WTC11 (cell line): ENCODE results near the gene MAOA. TPM values are rescaled to one million over a fixed set of nuclear protein-coding genes. Genes with fewer than 3 reads are reported as not detected.

Source experiments
- ATAC-seq: fragments of 200-7000 bp; cut with Tn5 transposase; 2 replicates; pipeline ENCODE4 v1.10.0; 2021; ENCODE audit warnings: mild to moderate bottlenecking, moderate library complexity
- CTCF ChIA-PET: fragments of 300-600 bp; sonication (Branson Sonifier 250); formaldehyde crosslinking; loops from one replicate; lab custom pipeline; 2021; ENCODE audit warnings: antibody characterized with exemption; lab: Charles Lee
- POLR2A ChIA-PET: fragments of 350-600 bp; sonication (Branson Sonifier 250); formaldehyde crosslinking; loops from one replicate; lab custom pipeline; 2021; ENCODE audit warnings: antibody characterized with exemption; lab: Charles Lee
- DNase-seq: peaks from one replicate; pipeline ENCODE4 v3.0.0; 2021; ENCODE audit warnings: low spot score
- H3K27ac Mint-ChIP-seq: 2 replicates; pipeline ENCODE4 v1.8.0; 2021; ENCODE audit warnings: mixed read lengths
- H3K27me3 Mint-ChIP-seq: 2 replicates; pipeline ENCODE4 v1.8.0; 2021; ENCODE audit warnings: low read depth, mild to moderate bottlenecking, moderate library complexity, mixed read lengths
- H3K36me3 Mint-ChIP-seq: 2 replicates; pipeline ENCODE4 v1.8.0; 2021; ENCODE audit warnings: mixed read lengths
- H3K4me1 Mint-ChIP-seq: 2 replicates; pipeline ENCODE4 v1.8.0; 2022; ENCODE audit warnings: mixed read lengths
- H3K4me3 Mint-ChIP-seq: 2 replicates; pipeline ENCODE4 v1.8.0; 2021; ENCODE audit warnings: mild to moderate bottlenecking, moderate library complexity, mixed read lengths
- H3K9me3 Mint-ChIP-seq: 2 replicates; pipeline ENCODE4 v1.8.0; 2021; ENCODE audit warnings: mixed read lengths
- CREB1 ChIP-seq: sonication (generic); formaldehyde crosslinking; IDR thresholded peaks from 2 replicates; pipeline ENCODE4 v1.8.0; 2023; ENCODE audit warnings: mild to moderate bottlenecking, missing genetic modification reagents
- EMX1 ChIP-seq: fragments of 250-450 bp; sonication (Bioruptor Pico); IDR thresholded peaks from 2 replicates; pipeline ENCODE4 v1.8.0; 2021; ENCODE audit warnings: mild to moderate bottlenecking
- MXD4 ChIP-seq: fragments of 250-450 bp; sonication (Bioruptor Pico); IDR thresholded peaks from 2 replicates; pipeline ENCODE4 v1.8.0; 2021; ENCODE audit warnings: mild to moderate bottlenecking, moderate library complexity, borderline replicate concordance
- TEAD4 ChIP-seq: sonication (generic); formaldehyde crosslinking; IDR thresholded peaks from 2 replicates; pipeline ENCODE4 v1.8.0; 2022; ENCODE audit warnings: mild to moderate bottlenecking, missing genetic modification reagents
- TP53 ChIP-seq: sonication (generic); formaldehyde crosslinking; IDR thresholded peaks from 2 replicates; pipeline ENCODE4 v1.8.1; 2023; ENCODE audit warnings: mild to moderate bottlenecking, missing genetic modification reagents
- total RNA-seq: library from RNA; stranded (reverse); gene quantifications from 3 replicates; pipeline ENCODE4 v1.2.3, GENCODE V29; 2021
- TF ChIP-seq, protein P1 (sequence below): sonication (generic); formaldehyde crosslinking; IDR thresholded peaks from 2 replicates; pipeline ENCODE4 v1.8.1; 2022; ENCODE audit warnings: missing genetic modification reagents, borderline replicate concordance
- TF ChIP-seq, protein P2 (sequence below): sonication (generic); formaldehyde crosslinking; IDR thresholded peaks from 2 replicates; pipeline ENCODE4 v1.8.1; 2022; ENCODE audit warnings: mild to moderate bottlenecking, moderate library complexity, missing genetic modification reagents
- TF ChIP-seq, protein P3 (sequence below): sonication (generic); formaldehyde crosslinking; IDR thresholded peaks from 2 replicates; pipeline ENCODE4 v1.8.0; 2023; ENCODE audit warnings: mild to moderate bottlenecking, missing genetic modification reagents
- TF ChIP-seq, protein P4 (sequence below): sonication (generic); formaldehyde crosslinking; IDR thresholded peaks from 2 replicates; pipeline ENCODE4 v1.8.1; 2022; ENCODE audit warnings: low read depth, missing genetic modification reagents, borderline replicate concordance
- TF ChIP-seq, protein P5 (sequence below): sonication (generic); formaldehyde crosslinking; IDR thresholded peaks from 2 replicates; pipeline ENCODE4 v1.8.1; 2022; ENCODE audit warnings: mild to moderate bottlenecking, missing genetic modification reagents, moderate library complexity, borderline replicate concordance
- TF ChIP-seq, protein P6 (sequence below): sonication (generic); formaldehyde crosslinking; IDR thresholded peaks from 2 replicates; pipeline ENCODE4 v1.8.0; 2022; ENCODE audit warnings: mild to moderate bottlenecking, missing genetic modification reagents

Gene MAOA
- total RNA-seq, 1 experiment from 2014 or later = 6.0 TPM

DNA sequence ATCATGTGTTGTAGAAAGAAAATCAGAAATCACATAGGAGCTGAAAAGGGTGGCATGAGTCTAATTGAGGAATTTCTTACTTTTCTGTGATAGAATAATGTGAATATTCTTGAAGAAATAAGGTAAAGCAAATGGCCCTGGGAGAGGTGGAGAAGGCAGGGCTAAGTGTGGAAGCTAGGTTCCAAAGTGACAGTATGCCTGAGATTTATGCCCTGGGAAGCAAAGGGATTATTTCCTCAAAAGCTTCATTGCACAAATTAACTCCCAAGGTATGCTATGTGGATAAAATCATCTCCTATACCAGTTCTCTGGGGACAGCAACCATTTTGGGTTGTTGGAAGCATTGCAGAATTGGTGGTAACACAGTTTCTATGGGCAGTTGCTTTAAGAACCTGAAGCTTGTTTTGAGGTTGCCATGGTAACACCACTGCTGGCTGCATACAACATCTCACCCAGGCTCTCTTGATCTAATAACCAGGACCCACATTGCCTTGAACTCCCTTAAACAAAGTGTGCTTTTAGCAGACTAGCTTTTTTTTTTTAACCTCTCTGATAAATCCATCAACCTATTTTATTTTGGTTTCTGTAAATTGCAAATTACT is 21.0 kb downstream of the MAOA start:
- H3K9me3 Mint-ChIP-seq = peaks cover 4% of the 10 kb centered on the region; the same call in 1 of the 2 replicates

DNA sequence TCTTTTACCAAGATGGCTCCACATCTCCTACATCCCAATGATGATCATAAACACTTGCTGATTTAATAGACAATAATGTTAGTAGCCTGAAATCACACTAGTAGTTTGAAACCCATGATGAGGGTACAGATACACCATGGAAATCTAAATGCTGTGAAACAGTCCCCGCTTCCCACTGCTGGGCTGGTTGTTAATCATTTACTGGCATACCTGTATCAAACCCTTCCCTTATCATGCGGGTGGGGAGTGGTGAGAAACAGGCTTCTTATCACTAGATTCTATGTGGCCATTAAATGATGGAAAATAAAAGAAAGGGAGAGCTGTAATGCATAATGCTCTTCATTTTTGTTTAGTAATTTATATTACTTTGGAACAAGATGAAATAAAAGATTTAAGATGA is 21.9 kb downstream of the MAOA start:
- Mint-ChIP-seq H3K4me1 (no peaks in the 10 kb centered on the region), H3K27ac (no peak overlapping the region), H3K4me3 (no peak overlapping the region), H3K9me3 (peaks cover 4% of the 10 kb centered on the region; the same call in 1 of the 2 replicates), H3K27me3 (no peaks in the 10 kb centered on the region; the same call in 1 of the 2 replicates), H3K36me3 (peaks cover 5% of the 10 kb centered on the region; the same call in 1 of the 2 replicates)
- TF ChIP-seq, protein P1, sequence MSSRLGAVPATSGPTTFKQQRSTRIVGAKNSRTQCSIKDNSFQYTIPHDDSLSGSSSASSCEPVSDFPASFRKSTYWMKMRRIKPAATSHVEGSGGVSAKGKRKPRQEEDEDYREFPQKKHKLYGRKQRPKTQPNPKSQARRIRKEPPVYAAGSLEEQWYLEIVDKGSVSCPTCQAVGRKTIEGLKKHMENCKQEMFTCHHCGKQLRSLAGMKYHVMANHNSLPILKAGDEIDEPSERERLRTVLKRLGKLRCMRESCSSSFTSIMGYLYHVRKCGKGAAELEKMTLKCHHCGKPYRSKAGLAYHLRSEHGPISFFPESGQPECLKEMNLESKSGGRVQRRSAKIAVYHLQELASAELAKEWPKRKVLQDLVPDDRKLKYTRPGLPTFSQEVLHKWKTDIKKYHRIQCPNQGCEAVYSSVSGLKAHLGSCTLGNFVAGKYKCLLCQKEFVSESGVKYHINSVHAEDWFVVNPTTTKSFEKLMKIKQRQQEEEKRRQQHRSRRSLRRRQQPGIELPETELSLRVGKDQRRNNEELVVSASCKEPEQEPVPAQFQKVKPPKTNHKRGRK (CRISPR knock-in tag) = no peak
- TF ChIP-seq, protein P2, sequence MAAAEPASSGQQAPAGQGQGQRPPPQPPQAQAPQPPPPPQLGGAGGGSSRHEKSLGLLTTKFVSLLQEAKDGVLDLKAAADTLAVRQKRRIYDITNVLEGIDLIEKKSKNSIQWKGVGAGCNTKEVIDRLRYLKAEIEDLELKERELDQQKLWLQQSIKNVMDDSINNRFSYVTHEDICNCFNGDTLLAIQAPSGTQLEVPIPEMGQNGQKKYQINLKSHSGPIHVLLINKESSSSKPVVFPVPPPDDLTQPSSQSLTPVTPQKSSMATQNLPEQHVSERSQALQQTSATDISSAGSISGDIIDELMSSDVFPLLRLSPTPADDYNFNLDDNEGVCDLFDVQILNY (CRISPR knock-in tag) = no peak
- TF ChIP-seq, protein P3, sequence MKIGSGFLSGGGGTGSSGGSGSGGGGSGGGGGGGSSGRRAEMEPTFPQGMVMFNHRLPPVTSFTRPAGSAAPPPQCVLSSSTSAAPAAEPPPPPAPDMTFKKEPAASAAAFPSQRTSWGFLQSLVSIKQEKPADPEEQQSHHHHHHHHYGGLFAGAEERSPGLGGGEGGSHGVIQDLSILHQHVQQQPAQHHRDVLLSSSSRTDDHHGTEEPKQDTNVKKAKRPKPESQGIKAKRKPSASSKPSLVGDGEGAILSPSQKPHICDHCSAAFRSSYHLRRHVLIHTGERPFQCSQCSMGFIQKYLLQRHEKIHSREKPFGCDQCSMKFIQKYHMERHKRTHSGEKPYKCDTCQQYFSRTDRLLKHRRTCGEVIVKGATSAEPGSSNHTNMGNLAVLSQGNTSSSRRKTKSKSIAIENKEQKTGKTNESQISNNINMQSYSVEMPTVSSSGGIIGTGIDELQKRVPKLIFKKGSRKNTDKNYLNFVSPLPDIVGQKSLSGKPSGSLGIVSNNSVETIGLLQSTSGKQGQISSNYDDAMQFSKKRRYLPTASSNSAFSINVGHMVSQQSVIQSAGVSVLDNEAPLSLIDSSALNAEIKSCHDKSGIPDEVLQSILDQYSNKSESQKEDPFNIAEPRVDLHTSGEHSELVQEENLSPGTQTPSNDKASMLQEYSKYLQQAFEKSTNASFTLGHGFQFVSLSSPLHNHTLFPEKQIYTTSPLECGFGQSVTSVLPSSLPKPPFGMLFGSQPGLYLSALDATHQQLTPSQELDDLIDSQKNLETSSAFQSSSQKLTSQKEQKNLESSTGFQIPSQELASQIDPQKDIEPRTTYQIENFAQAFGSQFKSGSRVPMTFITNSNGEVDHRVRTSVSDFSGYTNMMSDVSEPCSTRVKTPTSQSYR = no peak
- TF ChIP-seq EMX1 (CRISPR knock-in tag) (no peak), CREB1 (CRISPR knock-in tag) (no peak), TP53 (CRISPR knock-in tag) (no peak)
- DNase-seq (no peak), ATAC-seq (no peak)
- POLR2A ChIA-PET = no interaction called here
- CTCF ChIA-PET = no interaction called here

More for the DNA sequence above, 21.0 kb downstream of the MAOA start:
- ChIA-PET POLR2A (no interaction called here), CTCF (no interaction called here)
- H3K27ac Mint-ChIP-seq = no peak overlapping the region
- peaks cover 5% of the 10 kb centered on the region; the same call in 1 of the 2 replicates for H3K36me3 Mint-ChIP-seq
- ATAC-seq (no peak), DNase-seq (no peak)
- no peaks in the 10 kb centered on the region for H3K4me1 Mint-ChIP-seq
- TF ChIP-seq, protein P4, sequence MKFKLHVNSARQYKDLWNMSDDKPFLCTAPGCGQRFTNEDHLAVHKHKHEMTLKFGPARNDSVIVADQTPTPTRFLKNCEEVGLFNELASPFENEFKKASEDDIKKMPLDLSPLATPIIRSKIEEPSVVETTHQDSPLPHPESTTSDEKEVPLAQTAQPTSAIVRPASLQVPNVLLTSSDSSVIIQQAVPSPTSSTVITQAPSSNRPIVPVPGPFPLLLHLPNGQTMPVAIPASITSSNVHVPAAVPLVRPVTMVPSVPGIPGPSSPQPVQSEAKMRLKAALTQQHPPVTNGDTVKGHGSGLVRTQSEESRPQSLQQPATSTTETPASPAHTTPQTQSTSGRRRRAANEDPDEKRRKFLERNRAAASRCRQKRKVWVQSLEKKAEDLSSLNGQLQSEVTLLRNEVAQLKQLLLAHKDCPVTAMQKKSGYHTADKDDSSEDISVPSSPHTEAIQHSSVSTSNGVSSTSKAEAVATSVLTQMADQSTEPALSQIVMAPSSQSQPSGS (CRISPR knock-in tag) = no peak
- TF ChIP-seq MXD4 (CRISPR knock-in tag) = no peak
- H3K27me3 Mint-ChIP-seq = no peaks in the 10 kb centered on the region; the same call in 1 of the 2 replicates
- H3K4me3 Mint-ChIP-seq = no peak overlapping the region

DNA sequence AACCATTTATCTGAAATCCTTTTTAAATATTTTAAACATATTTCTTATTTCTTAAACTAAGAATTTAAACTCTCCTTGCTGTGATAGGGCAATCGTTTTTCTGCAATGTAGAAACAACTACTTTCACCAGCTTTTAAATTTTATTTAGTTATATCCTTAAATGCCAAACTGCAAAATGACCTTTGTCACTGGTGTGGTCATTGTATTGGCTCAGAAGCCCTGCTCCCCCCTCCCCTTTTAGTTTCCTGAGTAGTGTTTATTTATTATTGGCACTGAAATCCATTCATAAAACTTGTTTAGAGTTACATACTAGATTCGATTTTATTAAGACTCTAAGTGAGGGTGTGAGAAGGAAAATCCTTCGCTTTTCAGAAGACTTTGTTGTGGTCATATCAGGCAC is 23.0 kb downstream of the MAOA start:
- DNase-seq = no peak
- TF ChIP-seq, protein P5, sequence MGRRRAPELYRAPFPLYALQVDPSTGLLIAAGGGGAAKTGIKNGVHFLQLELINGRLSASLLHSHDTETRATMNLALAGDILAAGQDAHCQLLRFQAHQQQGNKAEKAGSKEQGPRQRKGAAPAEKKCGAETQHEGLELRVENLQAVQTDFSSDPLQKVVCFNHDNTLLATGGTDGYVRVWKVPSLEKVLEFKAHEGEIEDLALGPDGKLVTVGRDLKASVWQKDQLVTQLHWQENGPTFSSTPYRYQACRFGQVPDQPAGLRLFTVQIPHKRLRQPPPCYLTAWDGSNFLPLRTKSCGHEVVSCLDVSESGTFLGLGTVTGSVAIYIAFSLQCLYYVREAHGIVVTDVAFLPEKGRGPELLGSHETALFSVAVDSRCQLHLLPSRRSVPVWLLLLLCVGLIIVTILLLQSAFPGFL (CRISPR knock-in tag) = no peak
- TF ChIP-seq, protein P6, sequence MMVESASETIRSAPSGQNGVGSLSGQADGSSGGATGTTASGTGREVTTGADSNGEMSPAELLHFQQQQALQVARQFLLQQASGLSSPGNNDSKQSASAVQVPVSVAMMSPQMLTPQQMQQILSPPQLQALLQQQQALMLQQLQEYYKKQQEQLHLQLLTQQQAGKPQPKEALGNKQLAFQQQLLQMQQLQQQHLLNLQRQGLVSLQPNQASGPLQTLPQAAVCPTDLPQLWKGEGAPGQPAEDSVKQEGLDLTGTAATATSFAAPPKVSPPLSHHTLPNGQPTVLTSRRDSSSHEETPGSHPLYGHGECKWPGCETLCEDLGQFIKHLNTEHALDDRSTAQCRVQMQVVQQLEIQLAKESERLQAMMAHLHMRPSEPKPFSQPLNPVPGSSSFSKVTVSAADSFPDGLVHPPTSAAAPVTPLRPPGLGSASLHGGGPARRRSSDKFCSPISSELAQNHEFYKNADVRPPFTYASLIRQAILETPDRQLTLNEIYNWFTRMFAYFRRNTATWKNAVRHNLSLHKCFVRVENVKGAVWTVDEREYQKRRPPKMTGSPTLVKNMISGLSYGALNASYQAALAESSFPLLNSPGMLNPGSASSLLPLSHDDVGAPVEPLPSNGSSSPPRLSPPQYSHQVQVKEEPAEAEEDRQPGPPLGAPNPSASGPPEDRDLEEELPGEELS = no peak
- TF ChIP-seq TEAD4 = no peak
- TF ChIP-seq, protein P4 (CRISPR knock-in tag) = no peak
- ATAC-seq = no peak
- ChIA-PET CTCF (no interaction called here), POLR2A (no interaction called here)
- Mint-ChIP-seq H3K36me3 (peaks cover 5% of the 10 kb centered on the region; the same call in 1 of the 2 replicates), H3K9me3 (peaks cover 4% of the 10 kb centered on the region; the same call in 1 of the 2 replicates), H3K4me1 (no peaks in the 10 kb centered on the region), H3K27me3 (no peaks in the 10 kb centered on the region; the same call in 1 of the 2 replicates), H3K4me3 (no peak overlapping the region), H3K27ac (no peak overlapping the region)
